ENCODE data around the gene PTK7.
"Not testable (repeated sequence)": the region's sequence is repeated elsewhere in the genome, so short reads cannot be mapped to it uniquely, and the experiment has no call there.

Gene PTK7

GRCh38 chr6:43088654-43089056 is 12.5 kb downstream of the PTK7 start:
- DNase-seq = no peak

- DNase-seq = no peak
These were observed 13.4 kb downstream of the PTK7 start for GRCh38 chr6:43089467-43089866.

GRCh38 chr6:43089874-43090558 is 13.9 kb downstream of the PTK7 start:
- DNase-seq = no peak

GRCh38 chr6:43090559-43090956 is 14.4 kb downstream of the PTK7 start:
- no peak for DNase-seq

- DNase-seq = no peak
These were observed 14.9 kb downstream of the PTK7 start for GRCh38 chr6:43091020-43091419.

GRCh38 chr6:43091436-43091991 is 15.4 kb downstream of the PTK7 start:
- DNase-seq = no peak

GRCh38 chr6:43092635-43093034 is 16.5 kb downstream of the PTK7 start:
- DNase-seq = no peak

GRCh38 chr6:43093436-43094289 is 17.5 kb downstream of the PTK7 start:
- DNase-seq = no peak

GRCh38 chr6:43095939-43096338 is 19.8 kb downstream of the PTK7 start:
- DNase-seq = no peak

GRCh38 chr6:43096451-43097097 is 20.5 kb downstream of the PTK7 start:
- no peak for DNase-seq

- no peak for DNase-seq
These were observed 21.0 kb downstream of the PTK7 start for GRCh38 chr6:43097098-43097489.

- DNase-seq = no peak
These were observed 21.4 kb downstream of the PTK7 start for GRCh38 chr6:43097502-43097901.

- DNase-seq = no peak
These were observed 25.4 kb downstream of the PTK7 start for GRCh38 chr6:43101497-43101896.

GRCh38 chr6:43103253-43103876 is 27.3 kb downstream of the PTK7 start:
- no peak for DNase-seq

GRCh38 chr6:43105538-43106222 is 29.6 kb downstream of the PTK7 start:
- DNase-seq = no peak

- DNase-seq = peak; percentile 62
These were observed 31.4 kb downstream of the PTK7 start for GRCh38 chr6:43107344-43108062.

- peak; percentile 79 for DNase-seq
These were observed 37.5 kb downstream of the PTK7 start for GRCh38 chr6:43113431-43114260.

- DNase-seq = peak; percentile 89
These were observed 39.3 kb downstream of the PTK7 start for GRCh38 chr6:43115365-43115764.

GRCh38 chr6:43117466-43117865 is 41.4 kb downstream of the PTK7 start:
- DNase-seq = not testable (repeated sequence)

GRCh38 chr6:43119482-43119881 is 43.4 kb downstream of the PTK7 start:
- DNase-seq = no peak
